Activated B cell treated with CpG ODN at 0.5 μM for 24 hours (primary cell): ENCODE data around the gene IFNA10. TPM values are rescaled to one million over a fixed set of nuclear protein-coding genes. Genes with fewer than 3 reads are reported as not detected.
"Not testable (repeated sequence)": the region's sequence is repeated elsewhere in the genome, so short reads cannot be mapped to it uniquely, and the experiment has no call there.

ENCODE experiments used
- ATAC-seq: fragments of 200-7000 bp; cut with Tn5 transposase; one replicate; pipeline ENCODE4 v1.10.0; 2021; ENCODE audit warnings: low read depth, mild to moderate bottlenecking, moderate library complexity
- CTCF ChIA-PET: fragments of 350-600 bp; sonication (Branson Sonifier 250); formaldehyde crosslinking; loops from one replicate; lab custom pipeline; 2021; ENCODE audit warnings: antibody characterized with exemption; lab: Charles Lee
- POLR2A ChIA-PET: fragments of 350-600 bp; sonication (Branson Sonifier 250); formaldehyde crosslinking; loops from one replicate; lab custom pipeline; 2021; ENCODE audit warnings: antibody characterized with exemption; lab: Charles Lee
- DNase-seq: peaks from one replicate; pipeline ENCODE4 v3.0.0; 2022
- H3K27ac Mint-ChIP-seq: one replicate; pipeline ENCODE4 v1.8.0; 2020; ENCODE audit warnings: mixed read lengths
- H3K27me3 Mint-ChIP-seq: one replicate; pipeline ENCODE4 v1.8.0; 2021; ENCODE audit warnings: mixed read lengths
- H3K36me3 Mint-ChIP-seq: one replicate; pipeline ENCODE4 v1.8.0; 2021; ENCODE audit warnings: low read depth, mixed read lengths
- H3K4me1 Mint-ChIP-seq: one replicate; pipeline ENCODE4 v1.8.0; 2021; ENCODE audit warnings: mixed read lengths
- H3K4me3 Mint-ChIP-seq: one replicate; pipeline ENCODE4 v1.8.0; 2020; ENCODE audit warnings: mild to moderate bottlenecking, mixed read lengths
- H3K9me3 Mint-ChIP-seq: one replicate; pipeline ENCODE4 v1.8.0; 2020; ENCODE audit warnings: mixed read lengths
- intact Hi-C: fragments of 100-400 bp; cut with micrococcal nuclease; formaldehyde crosslinking; loops from one replicate; pipeline ENCODE4 v1.15.1; 2024
- total RNA-seq: library from RNA; stranded (reverse); gene quantifications from 2 replicates; pipeline ENCODE4 v1.2.3, GENCODE V29; 2022
- TF ChIP-seq, protein P1 (sequence below): fragments of 200-600 bp; IDR thresholded peaks from one replicate; pipeline ENCODE4 v1.8.0; 2022; ENCODE audit warnings: antibody characterized with exemption, mild to moderate bottlenecking

Gene IFNA10
- total RNA-seq: not detected in 2 replicates

DNA sequence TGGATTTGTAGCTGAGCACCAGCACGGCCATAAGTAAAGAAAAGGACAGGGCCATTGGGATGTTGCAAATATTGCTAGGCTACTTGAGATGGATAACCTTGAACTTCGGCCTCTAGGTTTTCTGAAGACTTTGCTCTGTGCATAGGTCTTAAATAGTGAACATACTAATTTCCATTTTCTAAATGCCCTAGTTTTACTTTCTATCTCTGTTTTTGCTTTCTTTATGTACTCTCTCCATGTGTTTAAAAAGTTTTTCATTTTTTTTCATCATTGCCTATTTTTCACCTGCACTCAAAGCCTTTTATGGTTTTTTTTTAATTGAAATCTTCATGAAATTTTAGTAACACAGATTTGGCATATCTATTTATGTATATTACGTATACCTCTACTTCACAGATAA is at the start of gene IFNA10:
TSS of gene IFNA10 (minus strand) at position 101 of the 400 bp plus-strand sequence. CDS start at position 55, 46 bp downstream.
- POLR2A ChIA-PET, intact Hi-C loops, CTCF ChIA-PET, H3K36me3 Mint-ChIP-seq, H3K27ac Mint-ChIP-seq, H3K27me3 Mint-ChIP-seq, ATAC-seq, H3K4me3 Mint-ChIP-seq, DNase-seq, H3K4me1 Mint-ChIP-seq, H3K9me3 Mint-ChIP-seq: not testable (repeated sequence)

DNA sequence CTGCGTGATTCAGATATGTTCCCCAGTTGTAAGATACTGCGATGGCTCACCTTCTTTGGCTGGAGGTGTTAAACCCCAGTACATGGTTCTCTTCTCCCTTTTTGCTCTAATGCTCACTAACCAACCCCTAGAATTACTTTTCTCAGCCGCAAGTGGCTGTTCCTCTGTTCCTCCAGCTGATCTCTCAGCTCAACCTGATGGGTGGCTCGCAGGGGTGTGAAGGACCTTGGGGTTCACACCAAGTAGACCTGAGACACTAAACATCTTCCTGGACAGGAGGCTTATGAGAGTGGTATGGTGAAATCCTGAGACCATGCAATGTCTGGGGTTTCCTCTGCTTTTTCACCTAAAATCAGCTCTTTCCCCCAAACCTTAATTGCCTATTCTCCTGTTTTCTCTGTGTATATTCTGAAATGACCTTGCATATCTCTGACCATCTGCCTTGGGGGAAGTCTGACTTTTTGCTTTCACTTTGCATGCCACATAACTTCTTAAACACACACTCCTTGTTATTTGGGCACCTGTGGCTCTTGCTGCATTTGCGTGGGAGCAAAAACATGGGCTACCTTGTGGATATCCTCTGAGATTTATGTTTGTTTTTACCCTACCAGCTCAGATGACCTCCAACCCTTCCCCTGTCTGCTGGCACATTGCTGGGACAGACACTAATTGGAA is 48.7 kb upstream of the IFNA10 start:
- no peak overlapping the region for H3K4me3 Mint-ChIP-seq
- H3K27ac Mint-ChIP-seq: no peak overlapping the region
- CTCF ChIA-PET: no interaction called here
- TF ChIP-seq, protein P1, sequence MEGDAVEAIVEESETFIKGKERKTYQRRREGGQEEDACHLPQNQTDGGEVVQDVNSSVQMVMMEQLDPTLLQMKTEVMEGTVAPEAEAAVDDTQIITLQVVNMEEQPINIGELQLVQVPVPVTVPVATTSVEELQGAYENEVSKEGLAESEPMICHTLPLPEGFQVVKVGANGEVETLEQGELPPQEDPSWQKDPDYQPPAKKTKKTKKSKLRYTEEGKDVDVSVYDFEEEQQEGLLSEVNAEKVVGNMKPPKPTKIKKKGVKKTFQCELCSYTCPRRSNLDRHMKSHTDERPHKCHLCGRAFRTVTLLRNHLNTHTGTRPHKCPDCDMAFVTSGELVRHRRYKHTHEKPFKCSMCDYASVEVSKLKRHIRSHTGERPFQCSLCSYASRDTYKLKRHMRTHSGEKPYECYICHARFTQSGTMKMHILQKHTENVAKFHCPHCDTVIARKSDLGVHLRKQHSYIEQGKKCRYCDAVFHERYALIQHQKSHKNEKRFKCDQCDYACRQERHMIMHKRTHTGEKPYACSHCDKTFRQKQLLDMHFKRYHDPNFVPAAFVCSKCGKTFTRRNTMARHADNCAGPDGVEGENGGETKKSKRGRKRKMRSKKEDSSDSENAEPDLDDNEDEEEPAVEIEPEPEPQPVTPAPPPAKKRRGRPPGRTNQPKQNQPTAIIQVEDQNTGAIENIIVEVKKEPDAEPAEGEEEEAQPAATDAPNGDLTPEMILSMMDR: no peak
- no peaks in the 10 kb centered on the region for H3K36me3 Mint-ChIP-seq
- H3K4me1 Mint-ChIP-seq: peaks cover 4% of the 10 kb centered on the region
- DNase-seq (no peak), ATAC-seq (no peak)
- POLR2A ChIA-PET: no interaction called here
- intact Hi-C loops: no loop called here
- H3K27me3 Mint-ChIP-seq: peaks cover 16% of the 10 kb centered on the region
- no peaks in the 10 kb centered on the region for H3K9me3 Mint-ChIP-seq

DNA sequence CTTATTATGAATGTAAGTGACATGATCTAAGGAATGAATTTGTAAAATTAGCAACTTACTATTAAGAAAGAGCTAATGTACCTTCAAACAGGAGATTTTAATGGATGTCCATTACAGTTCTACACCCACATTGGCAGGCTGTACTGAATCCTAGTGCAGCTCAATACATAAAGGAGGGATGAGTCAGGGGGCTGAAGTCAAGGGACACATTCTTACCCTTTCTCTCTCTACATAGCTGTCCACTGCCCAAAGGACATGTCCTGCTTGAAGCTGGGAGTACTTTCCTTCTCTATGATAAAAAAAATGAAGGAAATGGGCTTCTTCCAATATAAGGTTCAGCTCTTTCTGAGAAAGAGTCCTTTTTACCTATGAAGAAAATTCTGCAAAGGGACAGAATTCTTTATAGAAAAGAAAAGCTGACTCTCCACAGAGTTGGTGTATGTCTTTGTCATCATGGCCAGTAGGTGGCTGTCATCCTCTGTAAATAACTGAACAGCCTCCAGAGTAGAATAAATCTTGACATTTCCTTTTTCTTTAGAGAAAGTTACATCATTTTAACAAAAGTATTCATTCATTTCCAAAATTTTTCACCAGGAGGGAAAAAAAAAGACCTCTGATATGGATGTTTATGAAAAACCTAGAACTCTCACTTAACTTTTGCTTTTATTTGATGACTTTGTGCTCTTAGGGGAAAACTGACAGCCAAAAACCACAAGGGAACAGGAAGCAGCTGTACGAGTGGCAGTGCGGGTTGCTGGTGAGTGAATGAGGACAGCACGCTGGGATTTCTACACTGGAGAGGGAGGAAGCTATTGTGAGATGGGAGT is 46.0 kb upstream of the IFNA10 start:
- H3K4me1 Mint-ChIP-seq: peaks cover 4% of the 10 kb centered on the region
- peak; percentile 61 for ATAC-seq
- POLR2A ChIA-PET: interaction anchor here (0.5 kb wide), 1 partner anchor 538 kb away, joined by 3 read pairs; no protein-coding TSS in a partner anchor
- no peaks in the 10 kb centered on the region for H3K9me3 Mint-ChIP-seq
- no peak for DNase-seq
- no peaks in the 10 kb centered on the region for H3K36me3 Mint-ChIP-seq
- CTCF ChIA-PET: interaction anchor here (1.0 to 2.4 kb wide), 15 partner anchors 9 to 213 kb away, joined by 3 to 13 read pairs (median 4); no protein-coding TSS in a partner anchor
- no peak overlapping the region for H3K27ac Mint-ChIP-seq
- intact Hi-C loops: loop anchor here (1.0 to 5.0 kb wide), 5 partner anchors 66 to 536 kb away; no protein-coding TSS in a partner anchor
- TF ChIP-seq, protein P1: no peak
- no peak overlapping the region for H3K4me3 Mint-ChIP-seq
- peaks cover 25% of the 10 kb centered on the region for H3K27me3 Mint-ChIP-seq

DNA sequence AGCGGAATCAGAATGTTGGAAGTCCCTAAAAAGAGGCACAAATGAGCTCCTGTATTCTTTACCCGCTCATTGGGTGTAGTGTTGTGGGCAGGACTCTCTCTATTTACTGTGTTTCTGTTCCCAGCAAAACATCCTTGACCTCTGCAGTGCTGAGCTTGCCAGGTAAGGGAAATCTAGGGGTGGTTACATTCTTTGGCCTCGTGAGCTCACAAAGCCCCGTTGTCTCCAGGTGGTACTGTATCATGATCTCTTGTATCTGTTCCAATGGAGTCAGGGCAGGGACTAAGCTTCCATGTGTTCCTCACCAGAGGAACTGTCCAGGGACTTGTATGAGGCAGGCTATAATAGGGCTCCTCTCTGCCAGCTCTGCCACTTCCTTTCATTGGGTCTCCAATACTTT is 44.7 kb upstream of the IFNA10 start:
- ChIA-PET CTCF (interaction anchor here (1.2 to 2.4 kb wide), 3 partner anchors 14 to 144 kb away, joined by 3 to 9 read pairs (median 5); no protein-coding TSS in a partner anchor), POLR2A (no interaction called here)
- peaks cover 22% of the 10 kb centered on the region for H3K27me3 Mint-ChIP-seq
- intact Hi-C loops: loop anchor here (2.0 to 5.0 kb wide), 3 partner anchors 67 to 146 kb away; no protein-coding TSS in a partner anchor
- TF ChIP-seq, protein P1: no peak
- no peak overlapping the region for H3K27ac Mint-ChIP-seq
- no peak for DNase-seq
- peaks cover 4% of the 10 kb centered on the region for H3K4me1 Mint-ChIP-seq
- no peak overlapping the region for H3K4me3 Mint-ChIP-seq
- no peaks in the 10 kb centered on the region for H3K36me3 Mint-ChIP-seq
- ATAC-seq: no peak
- no peaks in the 10 kb centered on the region for H3K9me3 Mint-ChIP-seq

DNA sequence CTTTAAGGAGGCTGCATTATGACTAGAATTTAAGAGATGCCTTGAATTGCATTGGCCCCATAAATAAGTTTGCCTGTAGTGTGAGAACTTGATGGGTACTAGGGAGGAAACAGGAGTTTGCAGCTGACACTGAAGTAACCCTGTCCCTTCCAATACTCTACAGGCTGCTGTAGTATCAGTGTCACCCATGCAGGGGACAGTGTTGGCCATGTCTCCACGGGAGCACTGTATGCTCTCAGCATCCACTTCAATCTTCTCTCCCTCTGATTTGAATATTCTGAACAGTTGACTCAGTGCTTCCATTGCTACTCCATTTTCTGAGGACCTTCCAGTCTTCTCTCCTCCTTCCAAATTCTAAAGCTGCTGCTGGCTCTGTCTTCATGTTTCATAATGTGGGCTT is 44.2 kb upstream of the IFNA10 start:
- ATAC-seq (no peak), DNase-seq (no peak)
- intact Hi-C loops: loop anchor here (5.0 kb wide), 1 partner anchor 146 kb away; no protein-coding TSS in a partner anchor
- H3K27ac Mint-ChIP-seq: no peak overlapping the region
- H3K27me3 Mint-ChIP-seq: peaks cover 19% of the 10 kb centered on the region
- no peaks in the 10 kb centered on the region for H3K36me3 Mint-ChIP-seq
- peaks cover 4% of the 10 kb centered on the region for H3K4me1 Mint-ChIP-seq
- ChIA-PET CTCF (interaction anchor here (1.2 to 2.4 kb wide), 2 partner anchors 68 to 145 kb away, joined by 5 to 9 read pairs; no protein-coding TSS in a partner anchor), POLR2A (no interaction called here)
- H3K9me3 Mint-ChIP-seq: no peaks in the 10 kb centered on the region
- TF ChIP-seq, protein P1: no peak
- H3K4me3 Mint-ChIP-seq: no peak overlapping the region
